Upper lobe of left lung (tissue), 6 donors: ENCODE results near the gene ZFYVE9. TPM values are rescaled to one million over a fixed set of nuclear protein-coding genes. Genes with fewer than 3 reads are reported as not detected.

Experiments
- ATAC-seq, 2 donors: fragments of 200-7000 bp; cut with Tn5 transposase; one replicate each; pipeline ENCODE4 v1.9.1; 2022; ENCODE audit warnings: mild to moderate bottlenecking in 2 of 2, moderate library complexity in 2 of 2; ENCODE audit not compliant: low FRiP score in 2 of 2
- DNase-seq, 2 donors: peaks; one replicate each; pipeline ENCODE4 v3.0.0-alpha.2; 2019 to 2020
- H3K27ac ChIP-seq, 4 donors: fragments of 200-600 bp; sonication (generic); one replicate each; pipeline ENCODE4 v1.5.1; 2016 to 2019
- H3K27me3 ChIP-seq, 4 donors: fragments of 200-600 bp; sonication (generic); one replicate each; pipeline ENCODE4 v1.5.1; 2017 to 2019
- H3K36me3 ChIP-seq, 4 donors: fragments of 200-600 bp; sonication (generic); one replicate each; pipeline ENCODE4 v1.5.1; 2016 to 2019
- H3K4me1 ChIP-seq, 4 donors: fragments of 200-600 bp; sonication (generic); one replicate each; pipeline ENCODE4 v1.5.1; 2018 to 2019
- H3K4me3 ChIP-seq, 4 donors: fragments of 200-600 bp; sonication (generic); one replicate each; pipeline ENCODE4 v1.5.1; 2017 to 2019; ENCODE audit warnings: mild to moderate bottlenecking in 2 of 4, moderate library complexity in 1 of 4
- H3K9me3 ChIP-seq, 4 donors: fragments of 200-600 bp; sonication (generic); one replicate each; pipeline ENCODE4 v1.5.1; 2018 to 2019
- CTCF ChIP-seq, 6 experiments: fragments of 450-650 bp in 4 of 6; fragments of 200-600 bp in 2 of 6; sonication (generic) in 2 of 6; IDR thresholded peaks; one replicate each; pipeline ENCODE4 v1.5.1; 2016 to 2019; ENCODE audit warnings: antibody characterized with exemption in 6 of 6
- EP300 ChIP-seq, 4 donors: sonication (generic); formaldehyde crosslinking; IDR thresholded peaks; one replicate each; pipeline ENCODE4 v1.5.1; 2017; ENCODE audit warnings: antibody characterized with exemption in 4 of 4, control low read depth in 2 of 4
- POLR2A ChIP-seq, 4 donors: fragments of 450-650 bp; IDR thresholded peaks; one replicate each; pipeline ENCODE4 v1.5.1; 2016 to 2017; ENCODE audit warnings: antibody characterized with exemption in 4 of 4, mild to moderate bottlenecking in 2 of 4
- POLR2AphosphoS5 ChIP-seq, 2 donors: sonication (generic); formaldehyde crosslinking; IDR thresholded peaks; one replicate each; pipeline ENCODE4 v1.5.1; 2017; ENCODE audit warnings: antibody characterized with exemption in 2 of 2
- WGBS, 2 donors: methylation state at CpG; one replicate each; pipeline ENCODE4 v1.1.5; 2017 to 2018; 5-methylcytosine and 5-hydroxymethylcytosine counted together
- total RNA-seq, 6 donors: library from RNA; depleted of rRNA in 4 of 6; stranded (reverse); fragments of >200 nt in 4 of 6; gene quantifications; one replicate each; pipeline versions ENCODE4 v1.1.0 to v1.2.1, GENCODE V29; 2016 to 2021
- donor health status: DM: no; HTN: no; CAD: no; lungs with moderate emphysema.
- donor health status: DM: no; HTN: yes; CAD: no; lungs with severe emphysema.

Gene ZFYVE9
- total RNA-seq, 6 donors from 2014 or later, result 13.4 to 40.3 (median 19.6) TPM

DNA sequence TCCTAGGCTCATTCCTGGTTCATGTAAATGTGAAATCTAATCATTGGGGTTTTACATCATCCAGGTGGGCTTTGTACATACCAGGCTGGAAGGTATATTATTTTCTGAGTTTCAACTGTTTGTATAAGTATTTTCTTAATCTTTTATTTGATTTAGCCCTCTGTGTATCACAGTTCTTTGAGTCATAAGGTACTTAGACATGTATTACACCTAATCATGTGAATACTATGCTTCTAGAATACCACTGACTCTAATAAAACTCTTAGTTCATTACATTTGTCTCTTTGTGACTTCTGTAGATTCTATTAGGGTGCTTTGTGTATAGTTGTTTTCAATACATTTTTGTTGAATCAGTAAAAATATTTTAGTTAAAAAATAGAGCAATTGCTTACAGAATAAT lies 92.8 kb downstream of the ZFYVE9 start:
- H3K4me3 ChIP-seq, result no peak overlapping the region
- ATAC-seq (no peak), DNase-seq (no peak)
- H3K36me3 ChIP-seq, result no peaks in the 10 kb centered on the region
- no peak for TF ChIP-seq EP300 (IDR thresholded peaks at IDR 0.05)
- no peak for TF ChIP-seq POLR2A (IDR thresholded peaks at IDR 0.05)
- no peak for TF ChIP-seq POLR2AphosphoS5 (IDR thresholded peaks at IDR 0.05)
- H3K27me3 ChIP-seq, result no peaks in the 10 kb centered on the region
- H3K4me1 ChIP-seq, result peaks cover 0 to 6% (median 2%) of the 10 kb centered on the region in 4 donors
- H3K27ac ChIP-seq, result no peak overlapping the region
- no peaks in the 10 kb centered on the region for H3K9me3 ChIP-seq

DNA sequence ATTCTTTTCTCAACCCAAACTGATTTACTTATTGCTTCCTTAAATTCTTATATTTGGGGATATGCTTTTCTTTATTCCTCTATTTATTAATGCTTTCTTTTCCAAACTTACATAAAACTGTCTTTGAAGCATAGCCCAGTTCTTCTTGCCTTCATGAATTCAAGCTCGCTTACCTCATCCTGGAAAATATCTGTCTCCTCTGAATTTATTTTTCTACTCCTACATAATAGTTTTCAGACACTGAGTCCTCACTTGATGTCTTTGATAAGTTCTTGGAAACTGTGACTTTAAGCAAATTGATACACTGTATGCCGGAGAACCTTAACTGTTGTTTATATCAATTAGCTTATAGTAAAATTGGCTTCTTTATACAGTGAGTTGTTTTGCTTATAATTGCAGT lies 93.8 kb downstream of the ZFYVE9 start:
- 91 to 92% methylated on average over 2 of the region's 2 CpGs for WGBS, 2 donors
- H3K9me3 ChIP-seq, result no peaks in the 10 kb centered on the region
- H3K4me3 ChIP-seq, result no peak overlapping the region
- H3K36me3 ChIP-seq, result no peaks in the 10 kb centered on the region
- H3K27ac ChIP-seq, result no peak overlapping the region
- peaks cover 4 to 10% (median 7%) of the 10 kb centered on the region in 4 donors for H3K4me1 ChIP-seq
- no peak for ATAC-seq
- no peak for TF ChIP-seq CTCF (IDR thresholded peaks at IDR 0.05)
- TF ChIP-seq POLR2A (IDR thresholded peaks at IDR 0.05), result no peak
- TF ChIP-seq POLR2AphosphoS5 (IDR thresholded peaks at IDR 0.05), result no peak
- TF ChIP-seq EP300 (IDR thresholded peaks at IDR 0.05), result no peak
- H3K27me3 ChIP-seq, result no peaks in the 10 kb centered on the region
- no peak for DNase-seq

DNA sequence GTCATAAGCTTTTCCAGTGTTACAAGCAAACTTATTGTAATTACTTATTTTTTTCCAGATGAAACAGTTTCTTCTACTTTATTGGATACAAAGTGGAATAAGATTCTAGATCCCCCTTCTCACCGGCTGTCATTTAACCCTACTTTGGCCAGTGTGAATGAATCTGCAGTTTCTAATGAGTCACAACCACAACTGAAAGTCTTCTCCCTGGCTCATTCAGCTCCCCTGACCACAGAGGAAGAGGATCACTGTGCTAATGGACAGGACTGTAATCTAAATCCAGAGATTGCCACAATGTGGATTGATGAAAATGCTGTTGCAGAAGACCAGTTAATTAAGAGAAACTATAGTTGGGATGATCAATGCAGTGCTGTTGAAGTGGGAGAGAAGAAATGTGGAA lies 95.5 kb downstream of the ZFYVE9 start:
- H3K9me3 ChIP-seq, result no peaks in the 10 kb centered on the region
- no peak overlapping the region for H3K4me3 ChIP-seq
- no peaks in the 10 kb centered on the region for H3K36me3 ChIP-seq
- no peaks in the 10 kb centered on the region for H3K27me3 ChIP-seq
- H3K27ac ChIP-seq, result no peak overlapping the region
- H3K4me1 ChIP-seq, result peaks cover 10 to 16% (median 12%) of the 10 kb centered on the region in 4 donors
- ATAC-seq (no peak), DNase-seq (no peak)
- TF ChIP-seq EP300 (IDR thresholded peaks at IDR 0.05), result no peak
- TF ChIP-seq POLR2AphosphoS5 (IDR thresholded peaks at IDR 0.05), result no peak
- TF ChIP-seq POLR2A (IDR thresholded peaks at IDR 0.05), result no peak
- TF ChIP-seq CTCF (IDR thresholded peaks at IDR 0.05), result no peak
- 61 to 81% methylated on average over 1 of the region's 1 CpG for WGBS, 2 donors

- no peaks in the 10 kb centered on the region for H3K9me3 ChIP-seq
- WGBS, 2 donors, result 75 to 88% methylated on average over 2 of the region's 2 CpGs
- H3K27ac ChIP-seq, result no peak overlapping the region
- no peaks in the 10 kb centered on the region for H3K27me3 ChIP-seq
- H3K4me1 ChIP-seq, result peaks cover 10 to 16% (median 12%) of the 10 kb centered on the region in 4 donors
- DNase-seq (no peak), ATAC-seq (no peak)
- no peaks in the 10 kb centered on the region for H3K36me3 ChIP-seq
- H3K4me3 ChIP-seq, result no peak overlapping the region
- no peak for TF ChIP-seq CTCF (IDR thresholded peaks at IDR 0.05)
- no peak for TF ChIP-seq POLR2AphosphoS5 (IDR thresholded peaks at IDR 0.05)
- TF ChIP-seq POLR2A (IDR thresholded peaks at IDR 0.05), result no peak
- no peak for TF ChIP-seq EP300 (IDR thresholded peaks at IDR 0.05)
Observed at GRCh38 chr1:52238474-52238873, 96.6 kb downstream of the ZFYVE9 start.

DNA sequence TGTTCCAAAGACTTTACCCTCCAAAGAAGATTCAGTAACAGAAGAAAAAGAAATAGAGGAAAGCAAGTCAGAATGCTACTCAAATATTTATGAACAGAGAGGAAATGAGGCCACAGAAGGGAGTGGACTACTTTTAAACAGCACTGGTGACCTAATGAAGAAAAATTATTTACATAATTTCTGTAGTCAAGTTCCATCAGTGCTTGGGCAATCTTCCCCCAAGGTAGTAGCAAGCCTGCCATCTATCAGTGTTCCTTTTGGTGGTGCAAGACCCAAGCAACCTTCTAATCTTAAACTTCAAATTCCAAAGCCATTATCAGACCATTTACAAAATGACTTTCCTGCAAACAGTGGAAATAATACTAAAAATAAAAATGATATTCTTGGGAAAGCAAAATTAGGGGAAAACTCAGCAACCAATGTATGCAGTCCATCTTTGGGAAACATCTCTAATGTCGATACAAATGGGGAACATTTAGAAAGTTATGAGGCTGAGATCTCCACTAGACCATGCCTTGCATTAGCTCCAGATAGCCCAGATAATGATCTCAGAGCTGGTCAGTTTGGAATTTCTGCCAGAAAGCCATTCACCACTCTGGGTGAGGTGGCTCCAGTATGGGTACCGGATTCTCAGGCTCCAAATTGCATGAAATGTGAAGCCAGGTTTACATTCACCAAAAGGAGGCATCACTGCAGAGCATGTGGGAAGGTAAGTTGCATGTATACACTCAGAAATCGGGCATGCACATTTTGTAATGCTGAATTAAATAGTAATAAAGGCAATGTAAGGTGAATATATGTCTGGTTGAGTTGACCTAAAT lies 97.2 kb downstream of the ZFYVE9 start:
- Histone ChIP-seq H3K36me3 (no peaks in the 10 kb centered on the region), H3K27me3 (no peaks in the 10 kb centered on the region), H3K9me3 (no peaks in the 10 kb centered on the region), H3K4me3 (no peak overlapping the region), H3K4me1 (peaks cover 10 to 16% (median 12%) of the 10 kb centered on the region in 4 donors), H3K27ac (no peak overlapping the region)
- WGBS, 2 donors, result 86 to 95% methylated on average over 3 of the region's 3 CpGs
- ATAC-seq (no peak), DNase-seq (no peak)
- TF ChIP-seq POLR2A (IDR thresholded peaks at IDR 0.05) (no peak), POLR2AphosphoS5 (IDR thresholded peaks at IDR 0.05) (no peak), CTCF (IDR thresholded peaks at IDR 0.05) (no peak), EP300 (IDR thresholded peaks at IDR 0.05) (no peak)
